Choroid plexus epithelial cell (primary cell): ENCODE results near the gene EVL.
"Not testable (repeated sequence)": the region's sequence is repeated elsewhere in the genome, so short reads cannot be mapped to it uniquely, and the experiment has no call there.

Experiments
- DNase-seq: peaks from one replicate; pipeline ENCODE4 v3.0.0-alpha.2; 2010; ENCODE audit warnings: low read depth
- H3K4me3 ChIP-seq: 2 replicates; pipeline ENCODE4 v1.5.1; 2011; ENCODE audit warnings: low read depth, mild to moderate bottlenecking, control low read depth, low read length, moderate library complexity
- TF ChIP-seq, protein P1 (sequence below): conservative IDR thresholded peaks from 2 replicates; pipeline ENCODE4 v1.5.1; 2011; ENCODE audit warnings: low read depth, mild to moderate bottlenecking, control low read depth, inconsistent platforms, low read length, moderate library complexity

EVL gene

DNA sequence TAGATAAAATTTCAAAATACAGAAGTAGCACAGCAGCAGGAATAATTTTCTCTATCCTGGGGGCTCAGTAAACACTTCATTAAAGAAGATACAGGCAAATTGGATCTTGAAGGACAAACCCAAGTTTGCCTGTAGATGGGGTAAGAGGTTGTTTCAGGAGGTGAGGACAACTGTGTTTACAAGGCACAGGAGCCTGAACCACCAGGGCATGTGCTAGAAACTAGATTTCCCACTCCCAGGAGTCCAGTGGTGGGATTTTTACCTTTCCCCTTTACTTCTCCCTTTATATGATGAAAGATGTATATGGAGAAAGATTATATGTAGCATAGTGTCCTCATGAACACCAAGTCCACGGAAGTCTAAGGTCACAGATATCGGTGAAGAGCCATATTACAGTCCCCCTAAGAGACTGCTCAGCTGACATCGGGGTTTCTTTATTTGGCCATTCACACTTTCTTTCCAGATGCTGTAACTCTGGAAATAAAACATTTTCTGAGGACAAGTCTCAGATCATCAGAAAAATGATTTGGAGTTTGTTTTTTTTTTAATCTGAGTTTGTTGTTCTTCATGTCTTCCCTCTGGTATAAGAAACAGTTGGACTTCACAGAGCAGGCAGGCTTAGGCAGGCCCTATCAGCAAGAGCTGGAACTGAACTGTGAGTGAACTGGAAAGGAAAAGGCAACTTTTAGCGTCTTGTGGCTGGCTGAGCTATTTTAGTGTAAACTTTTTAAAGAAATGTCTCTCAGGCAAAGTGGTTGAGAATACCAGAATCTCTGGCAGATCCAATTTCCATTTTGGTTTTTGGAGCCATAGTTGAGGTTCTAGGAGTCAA, 8.0 kb upstream of the EVL start:
- TF ChIP-seq, protein P1, sequence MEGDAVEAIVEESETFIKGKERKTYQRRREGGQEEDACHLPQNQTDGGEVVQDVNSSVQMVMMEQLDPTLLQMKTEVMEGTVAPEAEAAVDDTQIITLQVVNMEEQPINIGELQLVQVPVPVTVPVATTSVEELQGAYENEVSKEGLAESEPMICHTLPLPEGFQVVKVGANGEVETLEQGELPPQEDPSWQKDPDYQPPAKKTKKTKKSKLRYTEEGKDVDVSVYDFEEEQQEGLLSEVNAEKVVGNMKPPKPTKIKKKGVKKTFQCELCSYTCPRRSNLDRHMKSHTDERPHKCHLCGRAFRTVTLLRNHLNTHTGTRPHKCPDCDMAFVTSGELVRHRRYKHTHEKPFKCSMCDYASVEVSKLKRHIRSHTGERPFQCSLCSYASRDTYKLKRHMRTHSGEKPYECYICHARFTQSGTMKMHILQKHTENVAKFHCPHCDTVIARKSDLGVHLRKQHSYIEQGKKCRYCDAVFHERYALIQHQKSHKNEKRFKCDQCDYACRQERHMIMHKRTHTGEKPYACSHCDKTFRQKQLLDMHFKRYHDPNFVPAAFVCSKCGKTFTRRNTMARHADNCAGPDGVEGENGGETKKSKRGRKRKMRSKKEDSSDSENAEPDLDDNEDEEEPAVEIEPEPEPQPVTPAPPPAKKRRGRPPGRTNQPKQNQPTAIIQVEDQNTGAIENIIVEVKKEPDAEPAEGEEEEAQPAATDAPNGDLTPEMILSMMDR, result peak; percentile 65
- DNase-seq, result peak; percentile 81
- no peak overlapping the region for H3K4me3 ChIP-seq

DNA sequence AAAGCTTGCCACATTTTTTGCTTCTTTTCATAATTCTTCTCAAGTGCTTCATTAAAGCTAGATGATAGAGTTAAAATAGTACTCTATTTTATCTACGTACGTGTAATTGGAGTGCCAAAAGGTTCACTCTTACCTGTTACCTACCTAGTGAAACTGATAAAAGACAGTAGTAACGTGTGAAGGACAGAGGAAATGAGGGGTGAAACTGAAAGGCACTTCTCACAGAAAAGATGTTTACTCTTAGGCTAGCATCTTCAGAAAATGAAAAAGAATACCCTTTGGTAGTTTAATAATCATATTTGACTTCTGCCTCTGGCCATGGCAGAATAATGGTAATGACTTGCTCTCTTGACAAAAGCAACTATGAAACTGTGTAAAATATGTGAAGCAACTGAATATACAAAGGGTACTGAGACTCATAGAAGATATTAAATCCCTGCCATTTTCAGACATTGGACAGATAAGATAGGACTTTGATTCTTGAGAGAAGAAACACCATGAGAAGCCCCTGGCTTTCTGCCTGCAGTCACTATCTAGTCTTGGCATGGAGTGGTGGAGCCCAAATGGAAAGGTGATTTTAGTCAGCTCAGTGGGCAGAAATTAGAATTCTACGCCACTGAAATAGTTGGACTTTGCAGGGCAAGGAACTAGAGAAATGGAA, 6.3 kb upstream of the EVL start:
- no peak overlapping the region for H3K4me3 ChIP-seq
- DNase-seq, result no peak
- TF ChIP-seq, protein P1, result no peak

DNA sequence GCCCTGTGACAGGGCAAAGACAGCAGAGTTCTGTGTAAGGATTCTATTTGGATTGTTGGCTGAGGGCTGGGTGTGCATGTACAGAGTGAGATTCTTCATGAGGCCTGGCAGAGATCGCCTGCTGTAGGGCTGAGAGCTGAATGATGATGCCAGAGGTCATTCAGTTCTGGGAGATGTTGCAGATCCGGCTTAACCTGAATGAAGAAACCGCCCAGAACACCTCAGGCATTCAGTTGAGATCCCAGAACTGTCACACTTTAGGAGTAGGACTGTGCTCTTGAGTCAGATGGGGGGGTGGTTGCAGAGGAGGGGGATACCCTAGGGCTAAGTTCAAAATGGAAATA, 5.8 kb upstream of the EVL start:
- TF ChIP-seq, protein P1, result no peak
- DNase-seq, result no peak
- no peak overlapping the region for H3K4me3 ChIP-seq

DNA sequence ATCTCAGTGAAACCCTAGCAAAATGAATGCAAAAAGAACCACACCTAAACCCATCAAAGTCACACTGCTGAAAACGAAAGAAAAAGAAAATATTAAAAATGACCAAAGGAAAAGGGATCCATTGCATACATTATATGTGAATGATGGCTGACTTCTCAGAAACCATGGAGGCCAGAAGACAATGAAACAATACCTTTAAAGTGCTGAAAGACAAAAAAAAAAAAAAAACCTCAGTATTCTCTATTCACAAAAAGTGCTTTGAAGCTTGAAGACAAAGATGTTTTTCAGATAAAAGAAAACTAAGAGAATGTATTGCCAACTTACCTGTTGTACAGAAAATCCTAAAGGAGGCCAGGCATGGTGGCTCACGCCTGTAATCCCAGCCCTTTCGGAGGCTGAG, 4.5 kb upstream of the EVL start:
- no peak for DNase-seq
- H3K4me3 ChIP-seq, result no peak overlapping the region
- TF ChIP-seq, protein P1, result no peak

DNA sequence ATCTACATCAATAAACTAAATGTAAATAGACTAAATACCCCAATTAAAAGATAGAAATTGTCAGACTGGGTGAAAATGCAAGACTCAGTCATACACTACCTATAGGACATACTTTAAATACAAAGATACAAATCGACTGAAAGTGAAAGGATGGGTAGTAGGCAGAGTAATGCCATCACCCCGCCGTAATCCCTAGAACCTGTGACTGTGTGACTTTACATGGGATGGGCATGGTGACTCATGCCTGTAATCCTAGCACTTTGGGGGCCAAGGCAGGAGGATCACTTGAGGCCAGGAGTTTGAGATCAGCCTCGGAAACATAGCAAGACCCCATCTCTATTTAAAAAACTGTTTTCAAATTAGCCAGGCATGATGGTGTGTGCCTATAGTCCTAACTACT, 2.6 kb upstream of the EVL start:
- H3K4me3 ChIP-seq, result no peak overlapping the region
- TF ChIP-seq, protein P1, result no peak
- no peak for DNase-seq

DNA sequence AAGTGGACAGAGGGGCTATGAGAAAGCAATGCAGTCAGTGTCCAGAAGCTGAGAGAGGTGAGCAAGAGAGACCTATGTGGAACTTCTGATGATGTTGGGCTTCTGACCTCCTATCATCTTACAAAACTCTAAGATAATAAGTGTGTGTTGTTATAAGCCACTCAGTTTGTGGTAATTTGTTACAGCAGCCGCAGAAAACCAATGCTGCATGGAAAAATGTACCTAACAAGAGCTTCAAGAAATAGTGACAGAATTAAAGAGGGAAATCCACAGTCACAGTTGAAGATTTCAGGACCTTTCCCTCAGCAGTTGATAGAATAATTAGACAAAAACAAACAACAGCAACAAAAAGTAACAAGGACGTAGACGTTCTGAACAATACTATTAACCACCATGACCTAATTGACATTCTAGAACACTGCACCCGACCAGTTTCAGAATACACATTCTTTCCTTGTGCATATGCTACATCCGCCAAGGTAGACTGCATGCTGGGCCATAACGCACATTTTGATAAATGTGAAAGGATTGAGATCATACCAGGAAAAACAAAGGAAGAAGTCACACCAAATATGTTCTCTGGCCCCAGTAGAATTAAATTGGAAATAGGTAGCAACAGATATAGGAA, 1.8 kb upstream of the EVL start:
- TF ChIP-seq, protein P1, result no peak
- no peak overlapping the region for H3K4me3 ChIP-seq
- peak; percentile 46 for DNase-seq

DNA sequence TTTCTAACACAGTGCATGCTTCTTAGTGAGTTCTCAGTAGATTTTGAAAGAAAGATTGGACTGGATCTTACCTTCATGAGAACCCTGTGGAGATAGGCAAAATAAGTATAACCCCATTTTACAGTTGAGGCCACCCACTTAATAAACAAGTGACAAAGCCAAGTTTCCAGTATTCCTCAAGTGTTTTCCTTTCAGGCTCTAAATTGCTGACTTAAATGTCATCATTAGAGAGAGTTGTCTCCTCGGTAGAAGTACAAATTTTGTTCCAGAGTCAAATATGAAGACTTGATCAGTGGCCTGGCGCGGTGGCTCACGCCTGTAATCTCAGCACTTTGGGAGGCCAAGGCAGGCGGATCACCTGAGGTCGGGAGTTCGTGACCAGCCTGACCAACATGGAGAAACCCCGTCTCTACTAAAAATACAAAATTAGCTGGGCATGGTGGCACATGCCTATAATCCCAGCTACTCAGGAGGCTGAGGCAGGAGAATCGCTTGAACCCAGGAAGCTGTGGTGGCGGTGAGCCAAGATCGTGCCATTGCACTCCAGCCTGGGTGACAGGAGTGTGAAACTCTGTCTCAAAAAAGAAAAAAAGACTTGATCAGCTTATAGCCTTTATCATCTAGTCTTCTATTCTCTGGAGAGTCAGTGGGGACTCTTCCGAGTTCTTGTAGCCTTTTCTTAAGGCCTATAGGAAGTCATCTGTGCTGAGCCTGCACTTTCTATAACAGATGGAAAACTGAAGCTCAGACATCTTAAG, 708 bp upstream of the EVL start:
- not testable (repeated sequence) for H3K4me3 ChIP-seq, DNase-seq
